Neutrophil (primary cell): ENCODE measurements around the gene RING1.

Experiments used
- H3K27ac ChIP-seq: fragments of 200-600 bp; sonication (generic); 2 replicates; pipeline ENCODE4 v1.5.1; 2016; ENCODE audit warnings: mild to moderate bottlenecking, moderate library complexity
- H3K27me3 ChIP-seq: fragments of 200-600 bp; sonication (generic); 2 replicates; pipeline ENCODE4 v1.6.0; 2016; ENCODE audit warnings: mild to moderate bottlenecking
- H3K36me3 ChIP-seq: fragments of 200-600 bp; sonication (generic); 2 replicates; pipeline ENCODE4 v1.5.1; 2017
- H3K4me1 ChIP-seq, 2 experiments: fragments of 200-600 bp in 1 of 2; sonication (generic) in 1 of 2; 1 replicate in 1 of 2; 2 replicates in 1 of 2; pipeline versions ENCODE4 v1.5.1 to v1.6.1; 2013 to 2016; ENCODE audit warnings: low read depth in 1 of 2, low read length in 1 of 2, mild to moderate bottlenecking in 1 of 2, moderate library complexity in 1 of 2; ENCODE audit not compliant: control insufficient read depth in 1 of 2, insufficient read depth in 1 of 2
- H3K4me3 ChIP-seq, 2 experiments: fragments of 200-600 bp in 1 of 2; sonication (generic) in 1 of 2; 1 replicate in 1 of 2; 2 replicates in 1 of 2; pipeline ENCODE4 v1.5.1; 2013 to 2016; ENCODE audit warnings: low read depth in 1 of 2, low read length in 1 of 2, mild to moderate bottlenecking in 1 of 2, moderate library complexity in 1 of 2
- H3K9me3 ChIP-seq: fragments of 200-600 bp; sonication (generic); 2 replicates; pipeline ENCODE4 v1.5.1; 2016
- TF ChIP-seq, protein P1 (sequence below): fragments of 200-600 bp; sonication (generic); IDR thresholded peaks from 2 replicates; pipeline ENCODE4 v1.5.1; 2016; ENCODE audit warnings: antibody characterized with exemption

RING1 gene

GRCh38 chr6:33189625-33190448, 18.5 kb upstream of the RING1 start:
- no peak overlapping the region for H3K27ac ChIP-seq
- peaks cover 13% of the 10 kb centered on the region for H3K36me3 ChIP-seq
- no peak overlapping the region for H3K4me3 ChIP-seq
- TF ChIP-seq, protein P1, sequence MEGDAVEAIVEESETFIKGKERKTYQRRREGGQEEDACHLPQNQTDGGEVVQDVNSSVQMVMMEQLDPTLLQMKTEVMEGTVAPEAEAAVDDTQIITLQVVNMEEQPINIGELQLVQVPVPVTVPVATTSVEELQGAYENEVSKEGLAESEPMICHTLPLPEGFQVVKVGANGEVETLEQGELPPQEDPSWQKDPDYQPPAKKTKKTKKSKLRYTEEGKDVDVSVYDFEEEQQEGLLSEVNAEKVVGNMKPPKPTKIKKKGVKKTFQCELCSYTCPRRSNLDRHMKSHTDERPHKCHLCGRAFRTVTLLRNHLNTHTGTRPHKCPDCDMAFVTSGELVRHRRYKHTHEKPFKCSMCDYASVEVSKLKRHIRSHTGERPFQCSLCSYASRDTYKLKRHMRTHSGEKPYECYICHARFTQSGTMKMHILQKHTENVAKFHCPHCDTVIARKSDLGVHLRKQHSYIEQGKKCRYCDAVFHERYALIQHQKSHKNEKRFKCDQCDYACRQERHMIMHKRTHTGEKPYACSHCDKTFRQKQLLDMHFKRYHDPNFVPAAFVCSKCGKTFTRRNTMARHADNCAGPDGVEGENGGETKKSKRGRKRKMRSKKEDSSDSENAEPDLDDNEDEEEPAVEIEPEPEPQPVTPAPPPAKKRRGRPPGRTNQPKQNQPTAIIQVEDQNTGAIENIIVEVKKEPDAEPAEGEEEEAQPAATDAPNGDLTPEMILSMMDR = no peak
- peaks cover 3 to 14% of the 10 kb centered on the region in 2 experiments for H3K4me1 ChIP-seq
- peaks cover 94% of the 10 kb centered on the region for H3K27me3 ChIP-seq
- H3K9me3 ChIP-seq = no peaks in the 10 kb centered on the region

GRCh38 chr6:33190504-33191107, 17.7 kb upstream of the RING1 start:
- H3K27ac ChIP-seq = no peak overlapping the region
- H3K36me3 ChIP-seq = peaks cover 20% of the 10 kb centered on the region
- peaks cover 89% of the 10 kb centered on the region for H3K27me3 ChIP-seq
- TF ChIP-seq, protein P1 = no peak
- peaks cover 3 to 14% of the 10 kb centered on the region in 2 experiments for H3K4me1 ChIP-seq
- H3K4me3 ChIP-seq = no peak overlapping the region
- no peaks in the 10 kb centered on the region for H3K9me3 ChIP-seq

DNA sequence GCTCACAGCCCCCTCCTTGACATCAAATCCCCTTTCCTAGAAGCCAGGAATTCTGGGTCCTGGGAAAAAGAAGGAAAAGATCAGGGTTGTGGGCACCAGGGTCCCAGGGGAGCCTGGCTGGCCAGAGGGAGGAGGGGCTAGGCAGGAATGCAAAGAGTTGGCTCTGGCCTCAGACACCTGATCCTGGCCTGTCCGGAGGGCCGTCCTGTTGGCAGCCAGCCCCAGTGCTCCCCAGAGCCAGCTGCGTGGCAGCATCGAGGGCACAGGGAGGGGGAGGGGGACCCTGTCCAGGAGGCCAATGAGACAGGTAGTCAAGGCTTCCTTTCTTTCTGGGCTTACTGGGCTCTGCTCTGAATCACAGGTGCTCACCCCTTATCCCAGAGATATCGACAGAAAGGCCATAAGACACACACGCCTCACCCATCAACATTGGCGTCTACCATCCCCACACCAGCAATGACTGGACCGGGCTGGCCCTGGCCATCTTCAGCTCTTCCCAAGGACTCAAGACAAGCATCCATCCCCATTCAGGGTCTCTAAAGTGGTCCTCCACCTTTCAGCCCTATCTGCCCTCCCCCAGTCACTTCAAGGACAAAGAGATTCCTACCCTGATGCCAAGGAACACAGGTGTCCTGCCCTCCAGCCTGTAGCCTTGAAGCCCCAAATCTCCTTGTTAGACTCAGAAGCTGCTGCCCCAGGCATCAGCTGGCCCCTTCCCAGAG, 16.8 kb upstream of the RING1 start:
- H3K9me3 ChIP-seq = no peaks in the 10 kb centered on the region
- H3K27ac ChIP-seq = no peak overlapping the region
- peaks cover 79% of the 10 kb centered on the region for H3K27me3 ChIP-seq
- TF ChIP-seq, protein P1 = no peak
- peaks cover 3 to 14% of the 10 kb centered on the region in 2 experiments for H3K4me1 ChIP-seq
- peaks cover 30% of the 10 kb centered on the region for H3K36me3 ChIP-seq
- no peak overlapping the region for H3K4me3 ChIP-seq

GRCh38 chr6:33192105-33192646, 16.1 kb upstream of the RING1 start, which contains the start of gene COL11A2:
Gene COL11A2, minus strand, starts transcription at chr6:33192467. Its CDS starts 227 bp downstream, at chr6:33192240.
- Histone ChIP-seq H3K27ac (no peak within 1 kb of the TSS), H3K9me3 (no peaks in the 10 kb centered on the region), H3K4me3 (no peak within 1 kb of the TSS), H3K4me1 (peaks cover 4 to 14% of the 10 kb centered on the region in 2 experiments), H3K27me3 (peaks cover 73% of the 10 kb centered on the region), H3K36me3 (peaks cover 36% of the 10 kb centered on the region)
- TF ChIP-seq, protein P1 = no peak
